IMR-90 (cell line): ENCODE results near the gene EXOC3L2. TPM values are rescaled to one million over a fixed set of nuclear protein-coding genes. Genes with fewer than 3 reads are reported as not detected.

Source experiments
- ATAC-seq: fragments of 200-7000 bp; cut with Tn5 transposase; 2 replicates; pipeline ENCODE4 v1.9.1; 2020; ENCODE audit warnings: low read depth, mild to moderate bottlenecking, moderate library complexity
- BruUV-seq: library from RNA; stranded (reverse); fragments of 400-500 nt; replicated peaks from 2 replicates; lab custom pipeline; 2021; lab: Mats Ljungman, UMichigan
- CTCF ChIA-PET: fragments of 300-600 bp; formaldehyde crosslinking; extraction: SDS; loops from one replicate; lab custom pipeline; 2021; ENCODE audit warnings: antibody characterized with exemption; lab: Yijun Ruan, JAX
- POLR2A ChIA-PET: fragments of 300-600 bp; sonication (Branson Sonifier 250); formaldehyde crosslinking; loops from one replicate; lab custom pipeline; 2022; ENCODE audit warnings: antibody characterized with exemption; ENCODE audit not compliant: unreplicated experiment; lab: Charles Lee
- DNase-seq: peaks from one replicate; pipeline ENCODE4 v3.0.0; 2013
- H2AFZ ChIP-seq: replicated peaks from 2 replicates; pipeline ENCODE3; 2013; ENCODE audit warnings: low read length, mild to moderate bottlenecking; ENCODE audit not compliant: poor library complexity
- H2AK5ac ChIP-seq: 2 replicates; pipeline ENCODE4 v1.6.1; 2013; ENCODE audit warnings: low read depth, low read length, inconsistent platforms
- H2AK9ac ChIP-seq: replicated peaks from 2 replicates; pipeline ENCODE3; 2013; ENCODE audit warnings: mild to moderate bottlenecking, low read depth, low read length, moderate library complexity; ENCODE audit not compliant: poor library complexity
- H2BK120ac ChIP-seq: 2 replicates; pipeline ENCODE4 v1.6.1; 2013; ENCODE audit warnings: low read depth, low read length, inconsistent platforms
- H2BK15ac ChIP-seq: 3 replicates; pipeline ENCODE4 v1.6.1; 2013; ENCODE audit warnings: low read depth, low read length, inconsistent platforms
- H2BK20ac ChIP-seq: 2 replicates; pipeline ENCODE4 v1.6.1; 2013; ENCODE audit warnings: low read depth, mild to moderate bottlenecking, inconsistent platforms, low read length, moderate library complexity
- H2BK5ac ChIP-seq: 2 replicates; pipeline ENCODE4 v1.6.1; 2013; ENCODE audit warnings: mild to moderate bottlenecking, low read depth, low read length, inconsistent platforms; ENCODE audit not compliant: poor library complexity, severe bottlenecking
- H3K14ac ChIP-seq: replicated peaks from 2 replicates; pipeline ENCODE4 v1.6.1; 2013; ENCODE audit warnings: low read depth, low read length, inconsistent platforms
- H3K18ac ChIP-seq: 2 replicates; pipeline ENCODE4 v1.6.1; 2013; ENCODE audit warnings: low read depth, low read length, control low read depth
- H3K23ac ChIP-seq: 2 replicates; pipeline ENCODE4 v1.6.1; 2013; ENCODE audit warnings: low read depth, low read length, inconsistent platforms
- H3K27ac ChIP-seq: 2 replicates; pipeline ENCODE4 v1.5.1; 2013; ENCODE audit warnings: mild to moderate bottlenecking, control low read depth, low read length; ENCODE audit not compliant: insufficient read depth
- H3K27me3 ChIP-seq: 2 replicates; pipeline ENCODE4 v1.6.1; 2013; ENCODE audit warnings: low read length; ENCODE audit not compliant: control insufficient read depth, insufficient read depth
- H3K36me3 ChIP-seq: 2 replicates; pipeline ENCODE4 v1.6.1; 2013; ENCODE audit warnings: low read length, mixed read lengths; ENCODE audit not compliant: control insufficient read depth, insufficient read depth
- H3K4ac ChIP-seq: 2 replicates; pipeline ENCODE4 v1.6.1; 2013; ENCODE audit warnings: low read depth, low read length, inconsistent platforms
- H3K4me1 ChIP-seq: 2 replicates; pipeline ENCODE4 v1.6.1; 2013; ENCODE audit warnings: low read length, mixed read lengths; ENCODE audit not compliant: control insufficient read depth, insufficient read depth
- H3K4me2 ChIP-seq: 2 replicates; pipeline ENCODE4 v1.6.1; 2013; ENCODE audit warnings: low read depth, mild to moderate bottlenecking, control low read depth, low read length, moderate library complexity
- H3K4me3 ChIP-seq: 2 replicates; pipeline ENCODE4 v1.5.1; 2013; ENCODE audit warnings: low read depth, mild to moderate bottlenecking, control low read depth, low read length, moderate library complexity; ENCODE audit not compliant: insufficient read depth
- H3K56ac ChIP-seq: 2 replicates; pipeline ENCODE4 v1.6.1; 2013; ENCODE audit warnings: low read length, inconsistent platforms; ENCODE audit not compliant: insufficient read depth; ENCODE audit errors: extremely low read depth
- H3K79me1 ChIP-seq, 2 experiments: 2 replicates each; pipeline ENCODE4 v1.6.1; 2013; ENCODE audit warnings: low read length in 2 of 2, inconsistent platforms in 1 of 2, low read depth in 1 of 2
- H3K9ac ChIP-seq: 2 replicates; pipeline ENCODE4 v1.6.1; 2013; ENCODE audit warnings: low read depth, low read length, control low read depth
- H3K9me1 ChIP-seq: 2 replicates; pipeline ENCODE4 v1.6.1; 2013; ENCODE audit warnings: low read length, inconsistent platforms; ENCODE audit not compliant: insufficient read depth
- H3K9me3 ChIP-seq: 2 replicates; pipeline ENCODE4 v1.6.1; 2013; ENCODE audit warnings: low read length; ENCODE audit not compliant: control insufficient read depth, insufficient read depth
- H4K20me1 ChIP-seq: 2 replicates; pipeline ENCODE4 v1.6.1; 2013; ENCODE audit warnings: low read length, inconsistent platforms; ENCODE audit not compliant: insufficient read depth
- H4K5ac ChIP-seq: 2 replicates; pipeline ENCODE4 v1.6.1; 2013; ENCODE audit warnings: mild to moderate bottlenecking, low read depth, low read length, control low read depth
- H4K8ac ChIP-seq, 2 experiments: 2 replicates each; pipeline ENCODE4 v1.6.1; 2013; ENCODE audit warnings: low read depth in 2 of 2, low read length in 2 of 2, control low read depth in 1 of 2, inconsistent platforms in 1 of 2
- H4K91ac ChIP-seq: 2 replicates; pipeline ENCODE4 v1.6.1; 2013; ENCODE audit warnings: low read depth, low read length, inconsistent platforms; ENCODE audit not compliant: insufficient read depth
- BHLHE40 ChIP-seq: fragments of 150-350 bp; IDR thresholded peaks from 2 replicates; pipeline ENCODE4 v1.6.1; 2016; ENCODE audit warnings: mild to moderate bottlenecking, low read depth, low read length
- CEBPB ChIP-seq: IDR thresholded peaks from 2 replicates; pipeline ENCODE4 v1.6.1; 2012; ENCODE audit warnings: low read depth, low read length, improper control_type of control experiment
- CTCF ChIP-seq: conservative IDR thresholded peaks from 2 replicates; pipeline ENCODE4 v1.5.1; 2012; ENCODE audit warnings: mild to moderate bottlenecking, low read depth, low read length, improper control_type of control experiment
- ELK1 ChIP-seq: fragments of 150-350 bp; IDR thresholded peaks from 2 replicates; pipeline ENCODE4 v1.6.1; 2016; ENCODE audit warnings: low read depth, mild to moderate bottlenecking, low read length, moderate library complexity, borderline replicate concordance
- FOS ChIP-seq: fragments of 150-350 bp; IDR thresholded peaks from 2 replicates; pipeline ENCODE4 v1.6.1; 2016; ENCODE audit warnings: low read depth, low read length
- NFE2L2 ChIP-seq: fragments of 150-350 bp; IDR thresholded peaks from 2 replicates; pipeline ENCODE4 v1.6.1; 2016; ENCODE audit warnings: low read depth, mild to moderate bottlenecking, low read length
- RAD21 ChIP-seq: IDR thresholded peaks from 2 replicates; pipeline ENCODE4 v1.6.1; 2012; ENCODE audit warnings: low read length, improper control_type of control experiment
- RCOR1 ChIP-seq: IDR thresholded peaks from 2 replicates; pipeline ENCODE4 v1.6.1; 2012; ENCODE audit warnings: mild to moderate bottlenecking, low read length, improper control_type of control experiment; ENCODE audit not compliant: insufficient replicate concordance
- WGBS, 2 experiments: methylation state at CpG; one replicate each; pipeline versions ENCODE4 v1.1.5 to v1.1.7; 2013; ENCODE audit warnings: missing lambda C conversion rate in 2 of 2; ENCODE audit not compliant: insufficient read length in 1 of 2; ENCODE audit errors: extremely low coverage in 2 of 2; 5-methylcytosine and 5-hydroxymethylcytosine counted together
- dilution Hi-C: fragments of 300-500 bp; cut with HindIII; formaldehyde crosslinking; loops from one replicate; pipeline ENCODE4 v1.14.3; 2018; ENCODE audit warnings: low sequenced_read_pairs; ENCODE audit not compliant: unreplicated experiment
- in situ Hi-C: fragments of 300-500 bp; cut with MboI; formaldehyde crosslinking; loops from 3 replicates; pipeline ENCODE4 v1.14.3; 2019; ENCODE audit warnings: low sequenced_read_pairs, inconsistent platforms, mixed read lengths
- intact Hi-C: fragments of 100-400 bp; cut with micrococcal nuclease; formaldehyde crosslinking; loops from 2 replicates; pipeline ENCODE4 v1.10.0; 2022
- polyA plus RNA-seq, 3 experiments: library from polyadenylated mRNA; depleted of rRNA; stranded (reverse); fragments of >200 nt; gene quantifications; 2 replicates each; pipeline ENCODE4 v1.2.3, GENCODE V29; 2012; ENCODE audit warnings: low replicate concordance in 1 of 3
- total RNA-seq: library from RNA; depleted of rRNA; stranded (reverse); fragments of >200 nt; gene quantifications from 2 replicates; pipeline ENCODE4 v1.2.3, GENCODE V29; 2012

Gene EXOC3L2
- total and polyA plus RNA-seq, 2 of the 4 experiments (the other 2 are of a cell fraction) = 0.03 TPM; not detected in 1

- Histone ChIP-seq H3K4me3 (no peak overlapping the region), H4K91ac (no peak overlapping the region), H2AFZ (no peak overlapping the region), H3K14ac (no peak overlapping the region), H3K27me3 (peaks cover 39% of the 10 kb centered on the region), H3K27ac (no peak overlapping the region), H3K36me3 (no peaks in the 10 kb centered on the region), H3K23ac (no peak overlapping the region), H2BK20ac (no peak overlapping the region), H3K18ac (no peak overlapping the region), H3K4me1 (peaks cover 1% of the 10 kb centered on the region; the same call in 1 of the 2 replicates), H2BK5ac (no peak overlapping the region), H3K9me1 (no peaks in the 10 kb centered on the region), H4K20me1 (no peaks in the 10 kb centered on the region), H4K8ac (no peak overlapping the region), H3K9ac (no peak overlapping the region), H3K79me1 (no peaks in the 10 kb centered on the region), H4K5ac (no peak overlapping the region), H3K4me2 (no peak overlapping the region), H2AK9ac (no peak overlapping the region), H3K9me3 (no peaks in the 10 kb centered on the region), H3K4ac (no peak overlapping the region), H3K56ac (no peak overlapping the region), H2AK5ac (no peak overlapping the region), H2BK15ac (no peak overlapping the region), H2BK120ac (no peak overlapping the region)
- no TSS peak for BruUV-seq
- dilution Hi-C loops (no loop called here), in situ Hi-C loops (no loop called here), intact Hi-C loops (no loop called here)
- POLR2A ChIA-PET = no interaction called here
- no peak for ATAC-seq
- WGBS, 2 experiments = no CpG with 5 or more reads among the region's 17 CpGs
- DNase-seq = no peak
- TF ChIP-seq ELK1 (no peak), NFE2L2 (no peak), FOS (no peak), CEBPB (no peak), RAD21 (no peak), RCOR1 (no peak), CTCF (no peak), BHLHE40 (no peak)
- CTCF ChIA-PET = no interaction called here
Measured at GRCh38 chr19:45211751-45212381, 33.3 kb downstream of the EXOC3L2 start.
